WTC11 (cell line): ENCODE measurements around the gene GAL3ST2. TPM values are rescaled to one million over a fixed set of nuclear protein-coding genes. Genes with fewer than 3 reads are reported as not detected.
"Not testable (repeated sequence)": the region's sequence is repeated elsewhere in the genome, so short reads cannot be mapped to it uniquely, and the experiment has no call there.

ENCODE experiments used
- ATAC-seq: fragments of 200-7000 bp; cut with Tn5 transposase; 2 replicates; pipeline ENCODE4 v1.10.0; 2021; ENCODE audit warnings: mild to moderate bottlenecking, moderate library complexity
- CTCF ChIA-PET: fragments of 300-600 bp; sonication (Branson Sonifier 250); formaldehyde crosslinking; loops from one replicate; lab custom pipeline; 2021; ENCODE audit warnings: antibody characterized with exemption; lab: Charles Lee
- POLR2A ChIA-PET: fragments of 350-600 bp; sonication (Branson Sonifier 250); formaldehyde crosslinking; loops from one replicate; lab custom pipeline; 2021; ENCODE audit warnings: antibody characterized with exemption; lab: Charles Lee
- DNase-seq: peaks from one replicate; pipeline ENCODE4 v3.0.0; 2021; ENCODE audit warnings: low spot score
- H3K27ac Mint-ChIP-seq: 2 replicates; pipeline ENCODE4 v1.8.0; 2021; ENCODE audit warnings: mixed read lengths
- H3K27me3 Mint-ChIP-seq: 2 replicates; pipeline ENCODE4 v1.8.0; 2021; ENCODE audit warnings: low read depth, mild to moderate bottlenecking, moderate library complexity, mixed read lengths
- H3K36me3 Mint-ChIP-seq: 2 replicates; pipeline ENCODE4 v1.8.0; 2021; ENCODE audit warnings: mixed read lengths
- H3K4me1 Mint-ChIP-seq: 2 replicates; pipeline ENCODE4 v1.8.0; 2022; ENCODE audit warnings: mixed read lengths
- H3K4me3 Mint-ChIP-seq: 2 replicates; pipeline ENCODE4 v1.8.0; 2021; ENCODE audit warnings: mild to moderate bottlenecking, moderate library complexity, mixed read lengths
- H3K9me3 Mint-ChIP-seq: 2 replicates; pipeline ENCODE4 v1.8.0; 2021; ENCODE audit warnings: mixed read lengths
- AR ChIP-seq: fragments of 250-450 bp; sonication (Bioruptor Pico); IDR thresholded peaks from 2 replicates; pipeline ENCODE4 v1.9.0; 2021; ENCODE audit warnings: mild to moderate bottlenecking
- FOXJ3 ChIP-seq: sonication (generic); formaldehyde crosslinking; IDR thresholded peaks from 2 replicates; pipeline ENCODE4 v1.9.0; 2021; ENCODE audit warnings: missing genetic modification reagents, mild to moderate bottlenecking, borderline replicate concordance
- FOXP1 ChIP-seq: sonication (generic); formaldehyde crosslinking; IDR thresholded peaks from 2 replicates; pipeline ENCODE4 v1.8.0; 2022; ENCODE audit warnings: missing genetic modification reagents, mild to moderate bottlenecking, moderate library complexity, borderline replicate concordance
- IRF1 ChIP-seq: sonication (generic); formaldehyde crosslinking; IDR thresholded peaks from 2 replicates; pipeline ENCODE4 v1.8.0; 2023; ENCODE audit warnings: missing genetic modification reagents
- MLX ChIP-seq: sonication (generic); formaldehyde crosslinking; IDR thresholded peaks from 2 replicates; pipeline ENCODE4 v1.8.1; 2023; ENCODE audit warnings: mild to moderate bottlenecking, missing genetic modification reagents, moderate library complexity
- MYBL2 ChIP-seq: sonication (generic); formaldehyde crosslinking; IDR thresholded peaks from 2 replicates; pipeline ENCODE4 v1.8.1; 2023; ENCODE audit warnings: mild to moderate bottlenecking, moderate library complexity, missing genetic modification reagents
- PRRX2 ChIP-seq: fragments of 250-450 bp; sonication (Bioruptor Pico); IDR thresholded peaks from 2 replicates; pipeline ENCODE4 v1.8.0; 2021; ENCODE audit warnings: mild to moderate bottlenecking
- ZMAT4 ChIP-seq: fragments of 250-450 bp; sonication (Bioruptor Pico); IDR thresholded peaks from 2 replicates; pipeline ENCODE4 v1.9.0; 2021; ENCODE audit warnings: mild to moderate bottlenecking
- ZNF138 ChIP-seq: sonication (generic); formaldehyde crosslinking; conservative IDR thresholded peaks from 2 replicates; pipeline ENCODE4 v1.8.1; 2022; ENCODE audit warnings: mild to moderate bottlenecking, moderate library complexity, missing genetic modification reagents
- ZNF219 ChIP-seq: sonication (generic); formaldehyde crosslinking; IDR thresholded peaks from 2 replicates; pipeline ENCODE4 v1.8.0; 2023; ENCODE audit warnings: missing genetic modification reagents, mild to moderate bottlenecking, borderline replicate concordance
- ZNF532 ChIP-seq: fragments of 250-450 bp; sonication (Bioruptor Pico); IDR thresholded peaks from 2 replicates; pipeline ENCODE4 v1.9.0; 2021; ENCODE audit warnings: mild to moderate bottlenecking, borderline replicate concordance
- total RNA-seq: library from RNA; stranded (reverse); gene quantifications from 3 replicates; pipeline ENCODE4 v1.2.3, GENCODE V29; 2021

GAL3ST2 gene
- total RNA-seq, 1 experiment from 2014 or later = 0.98 TPM

- ChIA-PET POLR2A (no interaction called here), CTCF (interaction anchor here (1.1 to 2.5 kb wide), 3 partner anchors 28 to 71 kb away, joined by 3 to 9 read pairs (median 3); partner anchors contain the start of gene ING5)
- no peak overlapping the region for H3K4me3 Mint-ChIP-seq
- DNase-seq = no peak
- no peak for ATAC-seq
- H3K4me1 Mint-ChIP-seq = no peaks in the 10 kb centered on the region
- H3K27me3 Mint-ChIP-seq = peaks cover 14% of the 10 kb centered on the region
- H3K27ac Mint-ChIP-seq = no peak overlapping the region
- H3K9me3 Mint-ChIP-seq = peaks cover 6% of the 10 kb centered on the region; the same call in 1 of the 2 replicates
- H3K36me3 Mint-ChIP-seq = peaks cover 10% of the 10 kb centered on the region
- no peak for TF ChIP-seq FOXJ3
- TF ChIP-seq AR (CRISPR knock-in tag) = no peak
- TF ChIP-seq ZNF532 (CRISPR knock-in tag) = no peak
- TF ChIP-seq ZMAT4 (CRISPR knock-in tag) = no peak
- no peak for TF ChIP-seq ZNF138
- no peak for TF ChIP-seq PRRX2 (CRISPR knock-in tag)
- TF ChIP-seq ZNF219 (CRISPR knock-in tag) = no peak
- TF ChIP-seq MYBL2 (CRISPR knock-in tag) = no peak
- TF ChIP-seq MLX (CRISPR knock-in tag) = no peak
- no peak for TF ChIP-seq IRF1
- TF ChIP-seq FOXP1 (CRISPR knock-in tag) = no peak
Observed at GRCh38 chr2:241730671-241731293, 45.8 kb upstream of the GAL3ST2 start.

- POLR2A ChIA-PET, H3K27ac Mint-ChIP-seq, H3K36me3 Mint-ChIP-seq, H3K4me3 Mint-ChIP-seq, H3K9me3 Mint-ChIP-seq, ATAC-seq, H3K4me1 Mint-ChIP-seq: not testable (repeated sequence)
- DNase-seq = peak; percentile 68
- CTCF ChIA-PET = interaction anchor here (1.7 to 2.8 kb wide), 3 partner anchors 8 to 146 kb away, joined by 9 to 13 read pairs (median 11); partner anchors contain the start of gene ING5
- H3K27me3 Mint-ChIP-seq = peaks cover 14% of the 10 kb centered on the region
Observed at GRCh38 chr2:241732513-241733186, 44.0 kb upstream of the GAL3ST2 start.
